Subcutaneous abdominal adipose tissue (tissue), 5 donors: ENCODE data around the gene PCYOX1L.
A peak's percentile ranks its signal among the peaks of the same experiment; 100 is the strongest.

Source experiments
- H3K27ac ChIP-seq: one replicate; pipeline ENCODE4 v1.7.0; 2013; ENCODE audit warnings: low read depth, mild to moderate bottlenecking, inconsistent platforms, low read length, moderate library complexity
- H3K27me3 ChIP-seq, 5 donors: one replicate each; pipeline ENCODE4 v1.7.0; 2013; ENCODE audit warnings: low read length in 5 of 5, inconsistent platforms in 1 of 5; ENCODE audit not compliant: control insufficient read depth in 5 of 5, insufficient read depth in 4 of 5
- H3K36me3 ChIP-seq, 5 donors: one replicate each; pipeline ENCODE4 v1.7.0; 2013; ENCODE audit warnings: low read length in 5 of 5; ENCODE audit not compliant: control insufficient read depth in 5 of 5, insufficient read depth in 5 of 5
- H3K4me1 ChIP-seq, 5 donors: one replicate each; pipeline ENCODE4 v1.7.0; 2013; ENCODE audit warnings: low read length in 5 of 5, mild to moderate bottlenecking in 3 of 5, moderate library complexity in 1 of 5; ENCODE audit not compliant: control insufficient read depth in 5 of 5, insufficient read depth in 5 of 5
- H3K4me3 ChIP-seq, 5 donors: one replicate each; pipeline ENCODE4 v1.7.0; 2013; ENCODE audit warnings: low read length in 5 of 5, low read depth in 1 of 5
- H3K9ac ChIP-seq, 5 donors: one replicate each; pipeline ENCODE4 v1.7.0; 2013; ENCODE audit warnings: low read length in 5 of 5, mild to moderate bottlenecking in 4 of 5, moderate library complexity in 3 of 5
- H3K9me3 ChIP-seq, 5 donors: one replicate each; pipeline ENCODE4 v1.7.0; 2013; ENCODE audit warnings: low read length in 5 of 5; ENCODE audit not compliant: control insufficient read depth in 5 of 5
- donor health status: healthy.
- donor health status: healthy.
- donor health status: healthy.
- donor health status: healthy.
- donor health status: healthy.

The PCYOX1L gene

DNA sequence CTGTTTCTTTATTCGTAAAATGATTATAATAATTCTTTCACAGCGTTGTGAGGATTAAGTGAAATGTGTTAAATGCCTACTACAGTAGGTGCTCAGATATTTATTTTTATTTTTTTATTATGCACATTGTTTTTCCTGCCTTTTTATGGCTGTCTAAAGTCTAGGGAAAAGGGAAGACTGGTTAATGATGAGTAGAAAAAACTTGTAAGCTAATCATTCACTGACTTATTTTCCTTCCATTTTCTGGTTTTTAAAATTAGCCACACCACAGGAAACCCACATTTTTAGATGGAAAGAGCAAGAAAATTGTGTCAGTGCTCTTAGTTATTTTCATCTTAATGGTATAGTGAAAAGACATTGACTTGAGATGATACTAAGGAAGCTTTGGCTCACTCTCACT is 3.9 kb upstream of the PCYOX1L start:
- peaks cover 31 to 60% (median 57%) of the 10 kb centered on the region in 5 donors for H3K36me3 ChIP-seq
- no peaks in the 10 kb centered on the region for H3K9me3 ChIP-seq
- H3K4me3 ChIP-seq: no peak overlapping the region
- no peak overlapping the region for H3K9ac ChIP-seq
- H3K4me1 ChIP-seq: peaks cover 6 to 16% (median 13%) of the 10 kb centered on the region in 5 donors
- no peak overlapping the region for H3K27ac ChIP-seq
- no peaks in the 10 kb centered on the region for H3K27me3 ChIP-seq

GRCh38 chr5:149355688-149356087 is 2.2 kb upstream of the PCYOX1L start:
- H3K9me3 ChIP-seq: no peaks in the 10 kb centered on the region
- no peak overlapping the region for H3K4me3 ChIP-seq
- H3K9ac ChIP-seq: no peak overlapping the region
- peaks cover 15 to 43% (median 40%) of the 10 kb centered on the region in 5 donors for H3K36me3 ChIP-seq
- H3K27me3 ChIP-seq: no peaks in the 10 kb centered on the region
- H3K27ac ChIP-seq: no peak overlapping the region
- peaks cover 10 to 16% (median 13%) of the 10 kb centered on the region in 5 donors for H3K4me1 ChIP-seq

DNA sequence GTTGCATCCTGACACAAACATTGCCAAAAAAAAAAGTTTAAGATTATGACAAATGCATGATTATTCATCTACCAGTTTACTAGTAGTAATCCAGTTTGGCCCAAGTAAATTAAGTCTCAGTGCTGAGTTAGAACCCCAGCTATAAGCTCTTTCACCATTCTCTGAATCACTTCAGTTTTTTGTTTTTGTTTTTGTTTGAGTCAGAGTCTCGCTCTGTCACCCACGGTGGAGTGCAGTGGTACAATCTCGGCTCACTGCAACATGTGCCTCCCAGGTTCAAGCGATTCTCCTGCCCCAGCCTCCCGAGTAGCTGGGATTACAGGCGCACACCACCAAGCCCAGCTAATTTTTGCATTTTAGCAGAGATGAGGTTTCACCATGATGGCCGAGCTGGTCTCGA is 1.5 kb upstream of the PCYOX1L start:
- Histone ChIP-seq H3K27me3 (no peaks in the 10 kb centered on the region), H3K9me3 (no peaks in the 10 kb centered on the region), H3K4me3 (no peak overlapping the region), H3K36me3 (peaks cover 10 to 36% (median 34%) of the 10 kb centered on the region in 5 donors), H3K4me1 (peaks cover 10 to 16% (median 13%) of the 10 kb centered on the region in 5 donors), H3K9ac (no peak overlapping the region), H3K27ac (no peak overlapping the region)

GRCh38 chr5:149358294-149358651 is 427 bp downstream of the PCYOX1L start:
- Histone ChIP-seq H3K4me1 (peaks cover 10 to 16% (median 13%) of the 10 kb centered on the region in 5 donors), H3K36me3 (peaks cover 0 to 17% (median 15%) of the 10 kb centered on the region in 5 donors), H3K27me3 (no peaks in the 10 kb centered on the region), H3K9ac (peak overlapping the region in 4 of 5 donors; percentile 50 to 68 (median 60)), H3K4me3 (peak overlapping the region; percentile 31 to 81 (median 65)), H3K9me3 (no peaks in the 10 kb centered on the region), H3K27ac (no peak overlapping the region)

DNA sequence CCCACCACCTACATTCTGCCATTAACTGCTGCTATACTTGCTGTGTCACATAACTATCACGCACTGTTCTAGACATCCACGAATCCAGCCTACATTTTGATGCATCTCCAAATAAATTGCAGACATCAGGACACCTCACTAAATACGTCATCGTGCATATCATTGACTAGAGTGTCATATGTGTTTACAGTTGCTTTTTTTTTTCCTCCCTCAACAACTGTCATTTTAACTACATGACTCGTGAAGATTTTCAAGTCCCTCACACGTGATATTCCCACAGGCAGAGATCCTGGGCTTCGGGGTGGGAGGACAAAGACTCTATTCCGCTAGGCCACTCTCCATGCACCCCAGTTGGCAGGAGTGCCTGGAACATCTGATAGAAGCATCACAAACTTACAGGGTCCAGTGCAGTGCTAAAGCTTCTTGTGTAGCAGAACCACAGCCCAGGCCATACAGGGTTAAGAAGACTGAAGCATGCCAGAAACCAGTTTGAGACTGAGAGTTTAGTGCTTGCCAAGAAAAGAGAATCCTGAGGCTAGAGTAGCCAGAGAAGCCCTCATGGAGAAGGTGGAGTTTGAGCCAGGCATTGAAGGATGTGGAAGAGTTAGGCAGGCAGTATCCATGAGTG is 1.1 kb downstream of the PCYOX1L start:
- Histone ChIP-seq H3K9ac (no peak overlapping the region), H3K4me1 (peaks cover 10 to 16% (median 13%) of the 10 kb centered on the region in 5 donors), H3K27me3 (no peaks in the 10 kb centered on the region), H3K4me3 (peak overlapping the region in 1 of 5 donors; percentile 65), H3K36me3 (peaks cover 0 to 12% (median 12%) of the 10 kb centered on the region in 5 donors), H3K27ac (no peak overlapping the region), H3K9me3 (no peaks in the 10 kb centered on the region)

DNA sequence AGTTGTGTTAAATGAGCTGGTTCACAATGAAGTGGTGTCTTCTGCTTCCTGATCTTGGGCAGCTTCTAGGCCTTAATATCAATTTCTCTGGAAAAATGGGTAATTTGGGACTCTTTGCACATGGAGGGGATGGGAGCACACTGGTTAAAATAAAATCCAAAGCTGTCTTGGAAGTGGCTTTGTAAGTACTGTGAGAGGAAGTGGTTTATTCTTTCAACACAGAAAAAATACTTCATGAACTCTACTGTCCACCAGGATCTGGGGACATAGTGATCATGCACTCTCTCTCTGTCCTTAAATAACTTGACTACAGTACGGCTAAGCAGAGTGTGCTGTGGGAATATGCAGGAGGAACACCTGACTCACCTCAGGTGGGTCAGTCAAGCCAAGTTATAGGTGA is 2.4 kb downstream of the PCYOX1L start:
- H3K4me3 ChIP-seq: no peak overlapping the region
- no peaks in the 10 kb centered on the region for H3K27me3 ChIP-seq
- no peak overlapping the region for H3K27ac ChIP-seq
- H3K4me1 ChIP-seq: peaks cover 10 to 16% (median 13%) of the 10 kb centered on the region in 5 donors
- no peak overlapping the region for H3K9ac ChIP-seq
- H3K36me3 ChIP-seq: peaks cover 0 to 5% (median 2%) of the 10 kb centered on the region in 5 donors
- no peaks in the 10 kb centered on the region for H3K9me3 ChIP-seq

DNA sequence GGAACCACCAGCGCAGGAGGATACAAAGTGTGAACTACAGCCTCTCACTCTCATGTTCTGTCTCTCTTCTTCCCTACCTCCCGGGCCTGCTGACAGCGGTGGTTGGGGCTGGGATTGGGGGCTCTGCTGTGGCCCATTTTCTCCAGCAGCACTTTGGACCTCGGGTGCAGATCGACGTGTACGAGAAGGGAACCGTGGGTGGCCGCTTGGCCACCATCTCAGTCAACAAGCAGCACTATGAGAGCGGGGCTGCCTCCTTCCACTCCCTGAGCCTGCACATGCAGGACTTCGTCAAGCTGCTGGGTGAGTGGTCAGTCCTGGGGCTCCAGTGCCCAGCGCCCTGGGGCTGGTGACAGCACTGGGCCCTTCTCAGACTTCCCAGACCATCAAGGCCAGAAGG is 4.7 kb downstream of the PCYOX1L start:
- no peaks in the 10 kb centered on the region for H3K27me3 ChIP-seq
- no peak overlapping the region for H3K27ac ChIP-seq
- no peaks in the 10 kb centered on the region for H3K36me3 ChIP-seq
- no peak overlapping the region for H3K4me3 ChIP-seq
- H3K9ac ChIP-seq: no peak overlapping the region
- no peaks in the 10 kb centered on the region for H3K9me3 ChIP-seq
- H3K4me1 ChIP-seq: peaks cover 7 to 14% (median 10%) of the 10 kb centered on the region in 5 donors

DNA sequence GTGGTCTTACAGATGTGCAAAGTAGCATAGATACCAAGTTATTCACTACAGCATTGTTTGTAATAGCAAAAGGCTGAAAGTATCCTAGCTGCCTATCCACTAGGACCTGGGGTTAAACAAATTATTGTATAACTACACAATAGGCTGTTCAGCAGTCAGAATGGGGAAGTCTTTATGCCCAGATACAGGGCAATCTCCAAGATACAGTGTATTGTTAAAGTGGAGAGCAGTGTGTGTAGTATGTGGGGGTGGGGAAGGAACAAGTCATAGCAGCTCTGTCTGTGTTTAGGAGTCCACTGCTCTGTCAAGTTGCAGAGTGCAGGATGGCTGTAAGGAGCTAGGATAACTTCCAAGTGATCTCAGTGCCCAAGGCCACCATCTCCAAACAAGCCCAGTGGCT is 5.5 kb downstream of the PCYOX1L start:
- Histone ChIP-seq H3K27ac (no peak overlapping the region), H3K4me1 (peaks cover 2 to 9% (median 5%) of the 10 kb centered on the region in 5 donors), H3K27me3 (no peaks in the 10 kb centered on the region), H3K36me3 (no peaks in the 10 kb centered on the region), H3K4me3 (no peak overlapping the region), H3K9me3 (no peaks in the 10 kb centered on the region), H3K9ac (no peak overlapping the region)

- Histone ChIP-seq H3K4me1 (peaks cover 0 to 7% (median 3%) of the 10 kb centered on the region in 5 donors), H3K9ac (no peak overlapping the region), H3K27ac (no peak overlapping the region), H3K4me3 (no peak overlapping the region), H3K36me3 (no peaks in the 10 kb centered on the region), H3K27me3 (no peaks in the 10 kb centered on the region), H3K9me3 (no peaks in the 10 kb centered on the region)
Measured at GRCh38 chr5:149363936-149364335, 6.1 kb downstream of the PCYOX1L start.

- Histone ChIP-seq H3K4me3 (no peak overlapping the region), H3K9ac (no peak overlapping the region), H3K4me1 (peaks cover 0 to 7% (median 0%) of the 10 kb centered on the region in 5 donors), H3K9me3 (no peaks in the 10 kb centered on the region), H3K36me3 (no peaks in the 10 kb centered on the region), H3K27me3 (no peaks in the 10 kb centered on the region), H3K27ac (no peak overlapping the region)
Measured at GRCh38 chr5:149364719-149365118, 6.9 kb downstream of the PCYOX1L start.
